DND-41 (cell line): ENCODE data around the gene TMEM63C.
"Not testable (repeated sequence)": the region's sequence is repeated elsewhere in the genome, so short reads cannot be mapped to it uniquely, and the experiment has no call there.

Experiments used
- ATAC-seq: fragments of 200-7000 bp; cut with Tn5 transposase; 3 replicates; pipeline ENCODE4 v1.9.1; 2021; ENCODE audit warnings: low read depth; ENCODE audit not compliant: insufficient read depth
- DNase-seq: peaks from one replicate; pipeline ENCODE4 v3.0.0-alpha.2; 2020
- H2AFZ ChIP-seq: 2 replicates; pipeline ENCODE4 v1.6.0; 2012; ENCODE audit warnings: low read depth, low read length
- H3K27ac ChIP-seq: 2 replicates; pipeline ENCODE4 v1.5.1; 2012; ENCODE audit warnings: low read length, inconsistent platforms
- H3K27me3 ChIP-seq: fragments of 200-600 bp; sonication (generic); 2 replicates; pipeline ENCODE4 v1.6.0; 2012; ENCODE audit warnings: low read length, mild to moderate bottlenecking, inconsistent platforms; ENCODE audit not compliant: insufficient read depth, poor library complexity
- H3K36me3 ChIP-seq: 2 replicates; pipeline ENCODE4 v1.5.1; 2012; ENCODE audit warnings: low read length, inconsistent platforms; ENCODE audit not compliant: insufficient read depth
- H3K4me1 ChIP-seq: 2 replicates; pipeline ENCODE4 v1.5.1; 2012; ENCODE audit warnings: mild to moderate bottlenecking, low read length; ENCODE audit not compliant: insufficient read depth
- H3K4me2 ChIP-seq: 2 replicates; pipeline ENCODE4 v1.6.0; 2012; ENCODE audit warnings: mild to moderate bottlenecking, moderate library complexity, low read length, inconsistent platforms; ENCODE audit not compliant: insufficient read depth
- H3K4me3 ChIP-seq, 2 experiments: fragments of 200-600 bp in 1 of 2; shearing (Covaris generic) in 1 of 2; 2 replicates each; pipeline ENCODE4 v1.5.1; 2012 to 2016; ENCODE audit warnings: inconsistent platforms in 2 of 2, low read length in 2 of 2, mild to moderate bottlenecking in 2 of 2, low read depth in 1 of 2, moderate library complexity in 1 of 2
- H3K79me2 ChIP-seq: 2 replicates; pipeline ENCODE4 v1.6.0; 2012; ENCODE audit warnings: low read length, inconsistent platforms; ENCODE audit not compliant: insufficient read depth
- H3K9ac ChIP-seq: 2 replicates; pipeline ENCODE4 v1.6.0; 2012; ENCODE audit warnings: low read depth, mild to moderate bottlenecking, inconsistent platforms, low read length, moderate library complexity
- H3K9me3 ChIP-seq: 2 replicates; pipeline ENCODE4 v1.5.1; 2012; ENCODE audit warnings: low read length, moderate library complexity, mild to moderate bottlenecking, inconsistent platforms; ENCODE audit not compliant: insufficient read depth, severe bottlenecking
- H4K20me1 ChIP-seq: 2 replicates; pipeline ENCODE4 v1.6.0; 2012; ENCODE audit warnings: low read length; ENCODE audit not compliant: insufficient read depth
- EZH2 ChIP-seq: IDR thresholded peaks from 3 replicates; pipeline ENCODE4 v1.6.1; 2012; ENCODE audit warnings: borderline replicate concordance, low read depth, mild to moderate bottlenecking, moderate library complexity, low read length, inconsistent platforms; ENCODE audit not compliant: severe bottlenecking
- TF ChIP-seq, protein P1 (sequence below): IDR thresholded peaks from 2 replicates; pipeline ENCODE4 v1.5.1; 2012; ENCODE audit warnings: borderline replicate concordance, low read length, moderate library complexity, mild to moderate bottlenecking; ENCODE audit not compliant: poor library complexity, severe bottlenecking; ENCODE audit errors: extremely low read depth

The TMEM63C gene

DNA sequence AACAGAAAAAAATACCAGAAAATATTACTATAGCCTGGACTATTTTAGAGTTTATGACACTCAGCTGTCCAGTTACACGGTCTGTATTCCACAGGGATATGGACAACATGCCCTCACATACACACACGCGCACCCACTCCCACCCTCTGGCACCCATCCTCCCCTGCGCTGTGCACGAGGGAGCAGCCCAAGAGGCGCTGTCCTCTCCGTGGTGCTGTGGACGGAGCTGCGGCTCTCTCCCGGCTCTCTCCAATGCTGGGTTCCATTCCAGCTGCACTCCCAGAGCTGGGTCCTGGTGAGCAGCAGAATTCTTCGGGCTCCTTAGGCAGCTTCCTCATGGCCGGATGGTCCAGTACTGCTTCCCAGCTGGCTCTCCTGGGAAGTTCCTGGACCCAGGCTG is 95.4 kb downstream of the TMEM63C start:
- ATAC-seq (no peak), DNase-seq (no peak)
- Histone ChIP-seq H3K4me2 (no peak overlapping the region), H2AFZ (no peak overlapping the region), H3K79me2 (no peaks in the 10 kb centered on the region), H3K9ac (no peak overlapping the region), H4K20me1 (no peaks in the 10 kb centered on the region), H3K9me3 (no peaks in the 10 kb centered on the region), H3K4me3 (no peak overlapping the region), H3K27me3 (no peaks in the 10 kb centered on the region), H3K36me3 (peaks cover 25% of the 10 kb centered on the region), H3K4me1 (no peaks in the 10 kb centered on the region), H3K27ac (no peak overlapping the region)
- TF ChIP-seq EZH2: no peak
- TF ChIP-seq, protein P1, sequence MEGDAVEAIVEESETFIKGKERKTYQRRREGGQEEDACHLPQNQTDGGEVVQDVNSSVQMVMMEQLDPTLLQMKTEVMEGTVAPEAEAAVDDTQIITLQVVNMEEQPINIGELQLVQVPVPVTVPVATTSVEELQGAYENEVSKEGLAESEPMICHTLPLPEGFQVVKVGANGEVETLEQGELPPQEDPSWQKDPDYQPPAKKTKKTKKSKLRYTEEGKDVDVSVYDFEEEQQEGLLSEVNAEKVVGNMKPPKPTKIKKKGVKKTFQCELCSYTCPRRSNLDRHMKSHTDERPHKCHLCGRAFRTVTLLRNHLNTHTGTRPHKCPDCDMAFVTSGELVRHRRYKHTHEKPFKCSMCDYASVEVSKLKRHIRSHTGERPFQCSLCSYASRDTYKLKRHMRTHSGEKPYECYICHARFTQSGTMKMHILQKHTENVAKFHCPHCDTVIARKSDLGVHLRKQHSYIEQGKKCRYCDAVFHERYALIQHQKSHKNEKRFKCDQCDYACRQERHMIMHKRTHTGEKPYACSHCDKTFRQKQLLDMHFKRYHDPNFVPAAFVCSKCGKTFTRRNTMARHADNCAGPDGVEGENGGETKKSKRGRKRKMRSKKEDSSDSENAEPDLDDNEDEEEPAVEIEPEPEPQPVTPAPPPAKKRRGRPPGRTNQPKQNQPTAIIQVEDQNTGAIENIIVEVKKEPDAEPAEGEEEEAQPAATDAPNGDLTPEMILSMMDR: no peak

DNA sequence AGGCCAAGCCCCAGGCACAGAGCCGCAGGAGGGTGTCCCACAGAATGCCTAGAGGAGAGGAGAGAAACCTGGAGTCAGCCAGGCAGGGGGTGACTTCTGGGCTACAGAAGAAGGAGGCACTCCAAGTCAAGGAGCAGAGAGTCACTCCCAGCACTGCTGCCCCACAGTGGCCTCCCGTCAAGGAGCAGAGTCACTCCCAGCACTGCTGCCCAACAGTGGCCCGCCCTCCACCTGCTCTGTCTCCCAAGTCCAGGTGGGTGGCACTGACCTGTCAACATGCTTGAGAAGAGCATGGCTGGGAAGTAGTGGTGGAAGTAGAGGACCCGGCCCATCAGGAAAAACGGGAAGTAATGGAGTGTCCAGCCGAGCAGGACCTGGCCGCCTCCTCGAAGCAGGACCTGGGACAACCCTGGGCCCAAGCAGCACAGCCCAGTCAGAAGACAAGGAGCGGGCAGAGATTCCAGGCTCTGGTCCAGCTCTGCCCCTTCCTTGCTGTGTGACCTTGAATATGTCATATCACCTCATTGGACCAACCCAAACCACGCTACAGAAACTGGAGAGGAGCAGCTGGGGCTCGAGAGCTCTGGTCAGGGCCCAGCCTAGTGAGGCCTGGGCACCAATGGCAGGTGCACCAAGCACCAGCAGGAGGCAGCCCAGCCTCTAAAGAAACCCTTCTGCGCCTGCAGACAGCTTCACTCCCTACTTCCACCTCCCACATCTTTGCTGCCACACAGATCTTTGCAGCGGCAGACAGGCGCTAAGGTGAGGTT is 97.0 kb downstream of the TMEM63C start:
- no peaks in the 10 kb centered on the region for H4K20me1 ChIP-seq
- no peak for ATAC-seq
- peaks cover 31% of the 10 kb centered on the region for H3K36me3 ChIP-seq
- no peak overlapping the region for H3K4me2 ChIP-seq
- H3K27me3 ChIP-seq: no peaks in the 10 kb centered on the region
- DNase-seq: no peak
- no peak overlapping the region for H2AFZ ChIP-seq
- H3K9me3 ChIP-seq: no peaks in the 10 kb centered on the region
- H3K4me1 ChIP-seq: no peaks in the 10 kb centered on the region
- no peak overlapping the region for H3K27ac ChIP-seq
- no peak for TF ChIP-seq EZH2
- TF ChIP-seq, protein P1: peak; percentile 17
- H3K4me3 ChIP-seq: no peak overlapping the region
- no peaks in the 10 kb centered on the region for H3K79me2 ChIP-seq
- no peak overlapping the region for H3K9ac ChIP-seq

DNA sequence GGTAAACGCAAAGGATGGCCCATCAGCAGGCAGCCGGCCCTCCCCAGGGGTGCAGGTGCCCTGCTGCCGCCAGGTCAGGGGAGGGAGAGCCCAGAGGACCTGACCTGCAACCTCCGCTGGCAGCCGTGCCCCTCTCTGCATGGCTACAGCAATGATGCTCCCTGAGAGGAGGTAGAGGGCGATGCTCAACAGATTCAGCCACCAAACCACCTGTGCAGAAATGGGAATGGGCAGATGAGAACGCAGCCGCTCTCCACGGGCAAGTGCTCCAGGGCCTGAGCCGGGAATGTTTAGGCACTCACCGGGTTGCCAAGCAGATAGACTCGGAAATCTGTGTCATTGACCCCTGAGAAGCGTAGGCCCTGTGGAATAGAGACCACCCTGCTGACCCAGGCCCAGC is 98.1 kb downstream of the TMEM63C start:
- Histone ChIP-seq H2AFZ (no peak overlapping the region), H3K27ac (no peak overlapping the region), H3K9me3 (no peaks in the 10 kb centered on the region), H3K4me2 (no peak overlapping the region), H3K9ac (no peak overlapping the region), H3K4me3 (no peak overlapping the region), H3K79me2 (no peaks in the 10 kb centered on the region), H4K20me1 (no peaks in the 10 kb centered on the region), H3K36me3 (peaks cover 41% of the 10 kb centered on the region), H3K27me3 (no peaks in the 10 kb centered on the region), H3K4me1 (no peaks in the 10 kb centered on the region)
- DNase-seq: no peak
- no peak for ATAC-seq
- TF ChIP-seq, protein P1: no peak
- no peak for TF ChIP-seq EZH2

DNA sequence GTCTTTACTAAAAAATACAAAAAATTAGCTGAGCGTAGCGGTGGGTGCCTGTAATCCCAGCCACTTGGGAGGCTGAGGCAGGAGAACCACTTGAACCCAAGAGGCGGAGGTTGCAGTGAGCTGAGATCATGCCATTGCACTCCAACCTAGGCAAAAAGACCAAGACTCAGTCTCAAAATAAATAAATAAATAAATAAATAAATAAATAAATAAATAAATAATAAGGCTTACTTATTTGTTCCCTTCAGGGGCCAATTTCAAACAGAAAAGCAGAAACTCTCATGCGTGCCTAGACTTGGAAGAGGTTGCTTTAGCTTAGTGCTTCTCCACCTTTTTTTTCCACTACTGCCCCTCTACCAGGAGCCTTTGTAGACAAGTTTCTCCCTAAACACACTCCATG is 99.3 kb downstream of the TMEM63C start:
- H3K9ac ChIP-seq, H3K4me2 ChIP-seq, H3K9me3 ChIP-seq, H3K27me3 ChIP-seq, H3K4me1 ChIP-seq, H4K20me1 ChIP-seq, ATAC-seq, H2AFZ ChIP-seq, H3K27ac ChIP-seq, DNase-seq, H3K4me3 ChIP-seq, H3K79me2 ChIP-seq: not testable (repeated sequence)
- peaks cover 53% of the 10 kb centered on the region for H3K36me3 ChIP-seq
